GM19455 (cell line): Measurements from ENCODE around the gene CUX1.

Source experiments
- ATAC-seq: cut with Tn5 transposase; IDR thresholded peaks from one replicate; pipeline ENCODE4 v1.9.1; 2021; ENCODE audit not compliant: unreplicated experiment

Gene CUX1

DNA sequence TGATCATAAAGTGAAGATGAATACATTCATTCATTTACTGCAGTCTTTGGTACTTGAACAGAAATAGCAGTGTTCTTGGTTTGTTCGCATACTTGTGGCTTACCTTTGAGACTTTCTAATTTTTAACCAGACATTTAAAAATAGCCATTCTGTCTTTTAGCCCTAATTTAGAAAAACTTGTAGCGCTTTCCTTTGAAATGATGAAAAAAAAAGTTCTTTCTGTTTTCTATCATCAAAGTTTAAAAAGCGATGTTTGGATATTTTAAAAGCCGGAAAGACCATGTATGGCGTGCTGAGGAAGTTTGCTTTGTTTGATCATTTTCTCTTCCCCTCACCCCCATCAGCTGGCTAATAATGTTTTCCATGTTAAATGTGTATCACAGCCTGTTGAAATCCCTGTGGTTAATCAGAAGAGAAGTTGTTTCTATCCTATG lies 116.3 kb downstream of the CUX1 start:
- ATAC-seq: peak; percentile 71

- ATAC-seq: no peak
Observed at GRCh38 chr7:101934618-101935017, 117.2 kb downstream of the CUX1 start.

GRCh38 chr7:101935521-101936141 lies 118.2 kb downstream of the CUX1 start:
- ATAC-seq: no peak

- ATAC-seq: no peak
Observed at GRCh38 chr7:101936223-101936610, 118.8 kb downstream of the CUX1 start.

DNA sequence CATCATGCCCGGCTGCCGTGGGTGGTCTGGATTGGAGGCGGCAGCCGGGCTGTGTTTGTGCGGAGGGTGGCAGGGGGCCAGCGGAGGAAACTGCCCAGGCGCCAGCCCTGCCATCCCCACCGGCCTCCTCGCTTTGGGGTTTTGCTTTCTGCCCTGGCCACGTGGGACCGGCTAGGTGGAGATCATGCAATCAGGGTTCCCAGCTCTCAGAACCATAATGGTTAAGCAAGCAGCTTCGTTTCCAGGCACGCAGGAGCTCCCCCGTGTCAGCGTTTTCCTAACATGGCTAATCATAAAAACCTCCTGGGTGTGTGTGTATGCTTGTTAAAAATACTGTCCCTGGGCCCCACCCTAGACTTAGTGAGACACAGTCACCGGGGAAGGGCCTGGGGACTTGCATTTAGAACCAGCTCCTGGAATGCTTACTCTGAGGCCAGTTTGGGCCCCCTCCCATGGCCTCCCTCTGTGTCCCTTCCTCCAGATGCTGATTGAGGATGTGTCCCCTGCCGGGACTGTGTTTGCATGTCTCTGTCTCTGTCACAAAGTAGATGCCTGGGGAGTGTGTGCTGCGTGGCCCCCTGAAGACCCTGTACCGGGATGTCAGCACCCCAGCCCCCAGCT lies 119.3 kb downstream of the CUX1 start:
- ATAC-seq: no peak

- no peak for ATAC-seq
Observed at GRCh38 chr7:101937717-101938514, 120.5 kb downstream of the CUX1 start.

GRCh38 chr7:101939136-101939695 lies 121.8 kb downstream of the CUX1 start:
- ATAC-seq: no peak

- no peak for ATAC-seq
Observed at GRCh38 chr7:101940151-101940550, 122.7 kb downstream of the CUX1 start.

DNA sequence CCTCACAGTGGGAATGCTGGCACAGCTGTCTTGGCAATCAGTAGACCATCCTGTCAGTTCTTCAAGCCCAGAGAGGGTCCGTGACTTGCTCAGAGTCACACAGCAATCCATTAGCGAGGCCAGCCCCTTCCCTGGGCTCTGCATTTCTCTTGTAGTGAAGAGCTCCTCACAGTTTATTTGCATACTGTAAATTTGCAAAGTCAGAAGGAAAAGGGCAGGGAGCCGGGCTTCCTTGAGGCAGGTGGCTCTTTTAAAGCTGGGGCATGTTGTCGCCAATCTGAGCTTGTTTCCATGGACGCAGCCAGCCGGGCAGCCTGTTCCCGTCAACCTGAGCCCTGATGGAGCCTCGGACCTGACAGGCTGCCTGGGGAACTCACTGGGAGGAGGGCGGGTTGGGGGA lies 123.4 kb downstream of the CUX1 start:
- ATAC-seq: no peak

DNA sequence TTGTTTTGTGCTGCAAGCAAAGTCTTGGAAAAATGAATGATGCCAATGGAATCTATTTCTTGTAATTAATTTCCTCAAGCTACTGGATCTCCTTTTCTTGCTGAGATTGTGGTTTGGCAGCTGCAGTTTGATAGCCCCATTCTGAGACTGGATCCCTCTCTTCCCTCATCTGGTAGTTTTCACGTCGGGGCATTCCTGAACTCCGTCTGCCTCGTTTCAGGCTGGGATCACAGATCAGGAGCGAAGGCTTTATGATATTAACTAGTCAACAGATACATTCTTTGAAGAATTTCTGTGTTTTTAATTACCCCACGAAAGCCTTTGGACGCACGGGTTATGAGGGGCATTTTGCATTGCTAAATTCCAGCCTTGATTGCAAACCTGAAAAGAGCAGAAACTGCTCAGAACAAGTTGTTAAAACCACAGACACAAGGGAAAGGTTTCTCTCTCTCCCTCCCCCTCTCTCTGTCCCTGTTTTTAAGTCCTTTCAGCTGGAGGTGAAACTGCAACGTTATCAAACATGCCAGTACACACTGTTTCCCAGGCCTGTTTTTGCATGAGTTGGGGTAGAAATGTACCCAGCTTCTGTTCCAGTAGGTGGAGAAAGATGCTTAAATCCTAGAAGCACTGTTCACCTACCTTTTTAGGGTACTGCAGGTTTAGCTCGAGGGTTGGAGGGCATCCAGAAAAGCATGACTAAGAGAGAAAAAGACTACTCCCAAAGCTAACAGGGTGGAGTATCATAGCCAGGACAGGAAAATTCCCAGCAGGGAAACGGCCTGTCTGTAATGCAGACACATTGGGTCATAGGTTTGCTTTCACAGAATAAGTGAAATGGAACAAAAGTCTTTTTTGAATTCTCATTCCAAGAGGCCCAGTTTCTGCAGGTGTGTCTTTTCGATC lies 124.3 kb downstream of the CUX1 start:
- no peak for ATAC-seq

DNA sequence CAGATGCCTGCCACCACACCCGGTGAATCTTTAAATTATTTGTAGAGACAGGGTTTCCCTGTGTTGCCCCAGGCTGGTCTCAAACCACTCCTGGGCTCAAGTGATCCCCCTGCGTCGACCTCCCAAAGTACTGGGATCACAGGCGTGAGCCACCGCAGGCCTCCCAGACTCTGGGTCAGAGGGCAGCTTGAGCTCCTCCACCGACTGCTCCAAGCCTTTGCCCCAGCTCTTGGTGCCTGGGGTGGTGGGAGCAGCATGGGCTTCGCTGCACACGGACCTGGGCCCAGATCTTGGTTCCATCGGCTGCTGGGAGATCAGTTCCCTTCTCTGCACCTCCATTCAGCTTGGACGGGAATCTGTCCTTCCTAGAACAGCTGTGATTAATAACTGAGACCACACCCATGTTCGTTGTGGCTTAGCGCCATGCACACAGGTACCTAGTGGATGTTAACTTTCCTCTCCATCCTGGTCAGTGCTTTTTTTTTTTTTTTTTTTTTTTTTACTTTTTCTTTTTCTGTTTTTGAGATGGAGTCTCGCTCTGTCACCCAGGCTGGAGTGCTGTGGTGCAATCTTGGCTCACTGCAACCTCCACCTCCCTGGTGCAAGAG lies 125.3 kb downstream of the CUX1 start:
- ATAC-seq: no peak

GRCh38 chr7:101943306-101943705 lies 125.9 kb downstream of the CUX1 start:
- ATAC-seq: no peak

DNA sequence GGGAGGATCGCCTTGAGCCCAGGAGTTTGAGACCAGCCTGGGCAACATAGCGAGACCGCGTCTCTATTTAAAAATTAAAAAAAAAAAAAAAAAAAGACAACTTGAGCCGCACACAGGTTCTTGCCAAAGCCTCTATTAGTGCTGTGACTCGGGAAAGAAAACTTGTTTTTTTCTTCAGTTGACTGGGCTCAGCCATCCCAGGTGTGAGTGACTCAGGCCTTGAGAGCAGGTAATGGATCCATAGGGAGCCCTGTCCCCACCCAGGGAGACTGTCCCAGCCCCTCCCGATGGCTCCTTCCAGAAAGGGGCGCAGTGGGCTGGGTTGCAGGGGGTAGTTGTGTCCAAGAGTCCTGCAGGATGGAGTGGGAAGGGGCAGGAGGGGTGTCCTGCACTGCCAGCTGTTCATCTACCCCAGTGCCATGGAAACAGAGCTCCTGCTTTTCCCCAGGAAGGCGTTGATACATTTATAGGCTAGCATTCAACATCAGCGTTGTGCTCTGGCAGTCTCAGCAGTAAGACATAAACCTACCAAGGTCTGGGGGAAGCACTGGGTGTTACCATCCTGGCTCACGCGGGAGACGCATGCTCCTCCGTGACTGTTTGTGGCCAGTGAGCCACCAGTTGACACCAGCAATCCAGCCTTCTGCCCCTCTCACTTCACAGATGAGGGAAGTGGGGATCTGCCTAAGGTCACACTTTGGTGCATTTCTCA lies 126.6 kb downstream of the CUX1 start:
- no peak for ATAC-seq

DNA sequence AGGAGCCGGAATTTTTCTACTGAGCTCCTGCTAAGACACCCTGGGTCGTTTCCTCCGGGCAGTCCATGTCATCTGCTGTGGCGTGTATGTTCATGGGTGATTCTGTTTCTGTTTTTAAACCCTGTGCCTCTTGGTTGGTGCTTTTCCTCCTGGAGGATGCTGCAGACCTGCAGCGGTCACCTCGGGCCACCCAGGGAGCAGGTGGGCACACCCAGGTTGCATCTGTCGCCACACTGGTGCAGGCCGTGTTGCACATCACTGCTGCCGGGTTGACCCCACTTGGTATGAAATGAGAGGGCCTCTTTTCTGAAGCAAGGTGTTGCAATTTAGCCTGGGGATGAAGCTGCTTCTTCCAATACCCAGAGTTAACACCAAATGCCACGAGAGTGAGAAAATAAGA lies 127.2 kb downstream of the CUX1 start:
- ATAC-seq: no peak

DNA sequence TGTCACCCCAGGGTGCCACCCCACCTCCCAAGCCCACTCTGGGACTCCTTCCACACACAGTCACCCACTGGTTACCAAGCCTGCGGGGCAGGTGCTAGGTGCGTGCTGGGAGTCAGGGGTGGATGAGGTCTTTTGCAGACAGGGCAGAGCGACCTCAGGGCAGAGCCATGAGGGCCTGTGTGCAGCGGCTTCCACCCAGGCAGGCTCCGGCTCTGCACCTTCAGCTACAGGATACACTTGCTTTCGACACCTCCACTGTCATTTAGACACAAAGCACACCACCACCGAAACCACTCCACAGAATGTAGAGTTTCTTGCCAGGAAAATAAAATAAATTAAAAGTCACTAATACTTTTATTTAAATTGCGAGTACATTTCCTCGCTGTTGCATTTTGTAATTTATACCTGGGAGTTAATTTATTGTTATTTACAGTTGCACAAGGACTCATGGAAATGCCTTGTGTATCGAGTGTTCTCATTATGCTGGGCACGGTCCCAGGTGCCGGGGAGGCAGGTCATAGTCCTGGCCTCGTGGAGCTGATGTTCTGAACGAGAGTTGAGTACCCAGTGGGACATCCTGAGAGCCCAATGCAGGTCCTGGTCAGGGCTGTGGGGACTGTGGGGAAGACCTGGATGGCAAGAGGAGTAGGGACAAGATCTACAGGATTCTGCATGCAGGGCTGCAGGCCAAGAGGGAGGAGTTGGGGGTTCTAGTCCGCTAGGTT lies 127.8 kb downstream of the CUX1 start:
- ATAC-seq: no peak

GRCh38 chr7:101947899-101948298 lies 130.5 kb downstream of the CUX1 start:
- ATAC-seq: no peak

DNA sequence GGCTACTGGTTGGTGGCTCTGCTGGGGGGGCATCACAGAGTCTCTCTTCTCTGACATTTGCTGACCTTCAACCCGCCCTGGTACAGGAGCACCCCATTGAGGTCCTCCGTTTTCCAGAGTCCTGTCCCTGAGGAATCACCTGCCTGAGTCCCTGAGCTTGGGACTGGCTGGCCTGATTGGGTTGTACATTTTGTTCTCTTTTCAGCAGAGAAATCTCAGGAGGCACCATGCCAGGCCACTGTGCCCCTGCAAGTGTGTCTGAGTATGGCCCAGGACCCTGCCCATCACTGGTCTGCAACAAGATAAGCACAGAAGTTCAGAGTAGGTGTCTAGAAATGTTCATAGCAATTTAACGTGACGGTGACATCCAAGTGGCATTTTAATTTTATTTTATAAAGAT lies 131.2 kb downstream of the CUX1 start:
- ATAC-seq: no peak

GRCh38 chr7:101950450-101951119 lies 133.2 kb downstream of the CUX1 start:
- no peak for ATAC-seq

DNA sequence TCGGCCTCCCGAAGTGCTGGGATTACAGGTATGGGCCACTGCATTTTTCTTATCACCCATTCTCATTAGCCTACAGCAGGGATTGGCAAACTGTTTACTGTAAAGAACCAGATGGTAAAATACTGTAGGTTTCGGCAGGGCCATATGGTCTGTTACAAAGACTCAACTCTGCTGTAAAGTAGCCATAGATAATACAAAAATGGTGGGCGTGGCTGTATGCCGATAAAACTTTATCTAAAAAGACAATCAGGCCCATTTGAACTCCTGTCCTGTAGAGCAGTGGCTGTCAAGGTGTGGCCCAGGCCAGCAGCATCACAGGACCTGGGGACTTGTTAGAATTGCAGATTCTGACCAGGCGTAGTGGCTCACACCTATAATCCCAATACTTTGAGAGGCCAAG lies 134.3 kb downstream of the CUX1 start:
- ATAC-seq: no peak
